ENCODE data around the gene C12orf76. TPM values are rescaled to one million over a fixed set of nuclear protein-coding genes. Genes with fewer than 3 reads are reported as not detected.

C12orf76 gene
- total and polyA plus RNA-seq, 2 of the 13 experiments (the other 11 are each of a cell fraction or from before 2014, with no cell fraction given): 15.8 to 38.4 TPM

GRCh38 chr12:110035534-110036104 lies 12.7 kb downstream of the C12orf76 start (continued):
- TF ChIP-seq HMGXB3 (CRISPR knock-in tag; IDR thresholded peaks at IDR 0.05; ENCODE audit: borderline replicate concordance): no peak
- TF ChIP-seq FOXK1 (CRISPR knock-in tag; IDR thresholded peaks at IDR 0.05; ENCODE audit: borderline replicate concordance, low read depth): peak; percentile 86; the same call in 1 of the 2 replicates
- TF ChIP-seq FOXP1 (IDR thresholded peaks at IDR 0.05): no peak
- TF ChIP-seq FOXP1 (CRISPR knock-in tag; IDR thresholded peaks at IDR 0.05): peak; percentile 70
- TF ChIP-seq ZNF496 (CRISPR knock-in tag; IDR thresholded peaks at IDR 0.05; ENCODE audit: insufficient replicate concordance): no peak
- TF ChIP-seq HCFC1 (IDR thresholded peaks at IDR 0.05; ENCODE audit: low read depth, low read length): no peak
- no peak for TF ChIP-seq DNMT1 (CRISPR knock-in tag; IDR thresholded peaks at IDR 0.05)
- TF ChIP-seq, protein P1, sequence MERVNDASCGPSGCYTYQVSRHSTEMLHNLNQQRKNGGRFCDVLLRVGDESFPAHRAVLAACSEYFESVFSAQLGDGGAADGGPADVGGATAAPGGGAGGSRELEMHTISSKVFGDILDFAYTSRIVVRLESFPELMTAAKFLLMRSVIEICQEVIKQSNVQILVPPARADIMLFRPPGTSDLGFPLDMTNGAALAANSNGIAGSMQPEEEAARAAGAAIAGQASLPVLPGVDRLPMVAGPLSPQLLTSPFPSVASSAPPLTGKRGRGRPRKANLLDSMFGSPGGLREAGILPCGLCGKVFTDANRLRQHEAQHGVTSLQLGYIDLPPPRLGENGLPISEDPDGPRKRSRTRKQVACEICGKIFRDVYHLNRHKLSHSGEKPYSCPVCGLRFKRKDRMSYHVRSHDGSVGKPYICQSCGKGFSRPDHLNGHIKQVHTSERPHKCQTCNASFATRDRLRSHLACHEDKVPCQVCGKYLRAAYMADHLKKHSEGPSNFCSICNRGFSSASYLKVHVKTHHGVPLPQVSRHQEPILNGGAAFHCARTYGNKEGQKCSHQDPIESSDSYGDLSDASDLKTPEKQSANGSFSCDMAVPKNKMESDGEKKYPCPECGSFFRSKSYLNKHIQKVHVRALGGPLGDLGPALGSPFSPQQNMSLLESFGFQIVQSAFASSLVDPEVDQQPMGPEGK (CRISPR knock-in tag; IDR thresholded peaks at IDR 0.05): no peak
- TF ChIP-seq, protein P2, sequence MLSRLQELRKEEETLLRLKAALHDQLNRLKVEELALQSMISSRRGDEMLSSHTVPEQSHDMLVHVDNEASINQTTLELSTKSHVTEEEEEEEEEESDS (CRISPR knock-in tag; IDR thresholded peaks at IDR 0.05; ENCODE audit: borderline replicate concordance): no peak
- TF ChIP-seq KLF11 (CRISPR knock-in tag; IDR thresholded peaks at IDR 0.05): no peak
- 0 out of 2 replicates have a peak, but pooled peaks have one; percentile 37 for TF ChIP-seq RFXAP (CRISPR knock-in tag; IDR thresholded peaks at IDR 0.05; ENCODE audit: borderline replicate concordance)
- TF ChIP-seq ZNF225 (CRISPR knock-in tag; IDR thresholded peaks at IDR 0.05): no peak
- no peak for TF ChIP-seq KDM5A (IDR thresholded peaks at IDR 0.05; ENCODE audit: borderline replicate concordance, low read length)
- TF ChIP-seq SIX1 (CRISPR knock-in tag; IDR thresholded peaks at IDR 0.05; ENCODE audit: borderline replicate concordance): no peak; the same call in 1 of the 2 replicates
- TF ChIP-seq CHD4 (IDR thresholded peaks at IDR 0.05; ENCODE audit: borderline replicate concordance, low read length): no peak
- peak; percentile 98 for TF ChIP-seq ZNF280D (CRISPR knock-in tag; IDR thresholded peaks at IDR 0.05)
- TF ChIP-seq PTBP1 (IDR thresholded peaks at IDR 0.05; ENCODE audit: low read depth, low read length, poor library complexity, severe bottlenecking): no peak
- peak; percentile 72 for TF ChIP-seq ZGPAT (CRISPR knock-in tag; IDR thresholded peaks at IDR 0.05)
- TF ChIP-seq DNMT3B (CRISPR knock-in tag; conservative IDR thresholded peaks at IDR 0.05): no peak

Measured in HepG2 (cell line).